H1 (cell line): ENCODE data around the gene MALSU1. TPM values are rescaled to one million over a fixed set of nuclear protein-coding genes. Genes with fewer than 3 reads are reported as not detected.

Experiments
- CTCF ChIA-PET: fragments of 300-600 bp; sonication (Branson Sonifier 250); formaldehyde crosslinking; loops from one replicate; lab custom pipeline; 2021; ENCODE audit not compliant: partially characterized antibody; lab: Charles Lee
- POLR2A ChIA-PET: fragments of 300-600 bp; sonication (Branson Sonifier 250); formaldehyde crosslinking; loops from one replicate; lab custom pipeline; 2021; ENCODE audit warnings: inconsistent platforms; ENCODE audit not compliant: partially characterized antibody; lab: Charles Lee
- DNase-seq, 2 experiments: peaks; one replicate each; pipeline versions ENCODE4 v3.0.0 to v3.0.0-alpha.2; 2010 to 2022; ENCODE audit warnings: low spot score in 2 of 2, low read depth in 1 of 2, mixed read lengths in 1 of 2
- FAIRE-seq: peaks from 2 replicates; lab custom pipeline; 2011; peaks lifted over from hg19 to GRCh38; lab: Jason Lieb, UNC
- H2AFZ ChIP-seq: 2 replicates; pipeline ENCODE4 v1.8.1; 2012; ENCODE audit warnings: low read length, inconsistent platforms
- H2AK5ac ChIP-seq: 2 replicates; pipeline ENCODE4 v1.6.1; 2013; ENCODE audit warnings: low read depth, low read length
- H2BK120ac ChIP-seq: replicated peaks from 2 replicates; pipeline ENCODE3; 2013; ENCODE audit warnings: low read depth, low read length, inconsistent platforms
- H2BK12ac ChIP-seq: 2 replicates; pipeline ENCODE4 v1.6.1; 2013; ENCODE audit warnings: low read depth, low read length
- H2BK15ac ChIP-seq: 2 replicates; pipeline ENCODE4 v1.6.1; 2013; ENCODE audit warnings: low read length
- H2BK20ac ChIP-seq: 2 replicates; pipeline ENCODE4 v1.6.1; 2013; ENCODE audit warnings: low read length
- H2BK5ac ChIP-seq: 2 replicates; pipeline ENCODE4 v1.6.1; 2013; ENCODE audit warnings: low read depth, low read length
- H3K14ac ChIP-seq: 2 replicates; pipeline ENCODE4 v1.6.1; 2013; ENCODE audit warnings: inconsistent platforms; ENCODE audit not compliant: insufficient read length
- H3K18ac ChIP-seq: 2 replicates; pipeline ENCODE4 v1.6.1; 2013; ENCODE audit warnings: low read length; ENCODE audit errors: extremely low read depth
- H3K23ac ChIP-seq: 2 replicates; pipeline ENCODE4 v1.6.1; 2013; ENCODE audit warnings: inconsistent platforms; ENCODE audit not compliant: insufficient read length
- H3K23me2 ChIP-seq: 2 replicates; pipeline ENCODE4 v1.6.1; 2013; ENCODE audit warnings: low read depth, low read length
- H3K27ac ChIP-seq: 2 replicates; pipeline ENCODE4 v1.6.1; 2011; ENCODE audit warnings: low read depth, low read length, inconsistent platforms
- H3K27me3 ChIP-seq, 4 experiments: replicated peaks in 1 of 4; 1 replicate in 1 of 4; 2 replicates in 3 of 4; pipeline versions ENCODE4 v1.6.1 to v1.8.1; 2011 to 2013; ENCODE audit warnings: low read length in 3 of 4, mild to moderate bottlenecking in 3 of 4, inconsistent platforms in 2 of 4, mixed read lengths in 2 of 4, moderate library complexity in 1 of 4; ENCODE audit not compliant: control insufficient read depth in 3 of 4, insufficient read depth in 3 of 4; ENCODE audit errors: extremely low read depth in 1 of 4
- H3K36me3 ChIP-seq, 4 experiments: 2 replicates each; pipeline versions ENCODE4 v1.6.1 to v1.8.1; 2011 to 2013; ENCODE audit warnings: mild to moderate bottlenecking in 4 of 4, low read length in 3 of 4, moderate library complexity in 2 of 4, control low read depth in 1 of 4, inconsistent platforms in 1 of 4; ENCODE audit not compliant: insufficient read depth in 4 of 4, control insufficient read depth in 2 of 4
- H3K4ac ChIP-seq: replicated peaks from 2 replicates; pipeline ENCODE3; 2013; ENCODE audit warnings: low read length, low read depth, mixed read lengths, inconsistent platforms; ENCODE audit not compliant: insufficient read length
- H3K4me1 ChIP-seq, 4 experiments: replicated peaks in 1 of 4; 1 replicate in 1 of 4; 2 replicates in 3 of 4; pipeline versions ENCODE4 v1.6.1 to v1.8.1; 2011 to 2013; ENCODE audit warnings: low read length in 3 of 4, inconsistent platforms in 2 of 4, mixed read lengths in 1 of 4; ENCODE audit not compliant: insufficient read depth in 4 of 4, control insufficient read depth in 3 of 4
- H3K4me2 ChIP-seq, 2 experiments: 2 replicates each; pipeline versions ENCODE4 v1.6.1 to v1.8.1; 2011 to 2013; ENCODE audit warnings: low read depth in 2 of 2, low read length in 2 of 2, control low read depth in 1 of 2, inconsistent platforms in 1 of 2, mild to moderate bottlenecking in 1 of 2; ENCODE audit not compliant: insufficient read depth in 1 of 2
- H3K4me3 ChIP-seq, 4 experiments: fragments of 200-600, 300-600 bp in 1 of 4; sonication (generic), shearing (Covaris generic), sonication (Bioruptor Twin) in 1 of 4; 2 replicates each; pipeline versions ENCODE4 v1.5.1 to v1.8.1; 2011 to 2016; ENCODE audit warnings: low read length in 4 of 4, low read depth in 3 of 4, control low read depth in 2 of 4, inconsistent platforms in 2 of 4, mild to moderate bottlenecking in 2 of 4, mixed read lengths in 1 of 4, moderate library complexity in 1 of 4; ENCODE audit not compliant: insufficient read depth in 2 of 4; ENCODE audit errors: extremely low read depth in 1 of 4
- H3K56ac ChIP-seq: replicated peaks from 2 replicates; pipeline ENCODE3; 2013; ENCODE audit warnings: low read depth, mild to moderate bottlenecking, mixed read lengths, low read length, inconsistent platforms; ENCODE audit not compliant: insufficient read length
- H3K79me1 ChIP-seq: 2 replicates; pipeline ENCODE4 v1.6.1; 2013; ENCODE audit warnings: low read depth, low read length, control low read depth
- H3K79me2 ChIP-seq, 2 experiments: 2 replicates each; pipeline versions ENCODE4 v1.6.1 to v1.8.1; 2012 to 2013; ENCODE audit warnings: low read length in 2 of 2, mild to moderate bottlenecking in 2 of 2, inconsistent platforms in 1 of 2; ENCODE audit not compliant: insufficient read depth in 2 of 2, control insufficient read depth in 1 of 2
- H3K9ac ChIP-seq, 4 experiments: replicated peaks in 1 of 4; 1 replicate in 1 of 4; 2 replicates in 3 of 4; pipeline versions ENCODE4 v1.6.1 to v1.8.1; 2011 to 2013; ENCODE audit warnings: low read depth in 3 of 4, low read length in 3 of 4, control low read depth in 2 of 4, mild to moderate bottlenecking in 2 of 4, moderate library complexity in 2 of 4, inconsistent platforms in 1 of 4; ENCODE audit errors: extremely low read depth in 1 of 4
- H3K9me3 ChIP-seq, 2 experiments: 2 replicates each; pipeline versions ENCODE4 v1.6.1 to v1.8.1; 2012 to 2013; ENCODE audit warnings: mild to moderate bottlenecking in 2 of 2, moderate library complexity in 2 of 2, control low read depth in 1 of 2, inconsistent platforms in 1 of 2, low read depth in 1 of 2, low read length in 1 of 2, mixed read lengths in 1 of 2; ENCODE audit not compliant: insufficient read depth in 2 of 2
- H4K20me1 ChIP-seq, 2 experiments: replicated peaks in 1 of 2; 2 replicates each; pipeline versions ENCODE3 to v1.8.1; 2011 to 2013; ENCODE audit warnings: inconsistent platforms in 2 of 2, low read length in 2 of 2, mild to moderate bottlenecking in 1 of 2; ENCODE audit not compliant: insufficient read depth in 2 of 2, control insufficient read depth in 1 of 2
- H4K5ac ChIP-seq: 2 replicates; pipeline ENCODE4 v1.6.1; 2013; ENCODE audit warnings: low read length, low read depth, mixed read lengths, inconsistent platforms; ENCODE audit not compliant: insufficient read length
- H4K8ac ChIP-seq: 2 replicates; pipeline ENCODE4 v1.8.0; 2013; ENCODE audit warnings: mild to moderate bottlenecking, moderate library complexity, low read length, inconsistent platforms; ENCODE audit not compliant: insufficient read depth; ENCODE audit errors: extremely low read depth
- H4K91ac ChIP-seq: replicated peaks from 2 replicates; pipeline ENCODE3; 2013; ENCODE audit warnings: low read length, mixed read lengths, inconsistent platforms; ENCODE audit not compliant: insufficient read length
- CHD1 ChIP-seq: IDR thresholded peaks from 2 replicates; pipeline ENCODE4 v1.6.1; 2012; ENCODE audit warnings: low read depth, low read length, improper control_type of control experiment
- CREB1 ChIP-seq: IDR thresholded peaks from 2 replicates; pipeline ENCODE4 v1.6.1; 2012; ENCODE audit warnings: inconsistent platforms
- CTCF ChIP-seq, 3 experiments: IDR thresholded peaks; 1 replicate in 2 of 3; 2 replicates in 1 of 3; pipeline versions ENCODE4 v1.5.1 to v1.6.1; 2011; ENCODE audit warnings: low read length in 3 of 3, mild to moderate bottlenecking in 3 of 3, inconsistent platforms in 2 of 3, low read depth in 1 of 3, moderate library complexity in 1 of 3; ENCODE audit not compliant: insufficient read depth in 1 of 3; ENCODE audit errors: control extremely low read depth in 1 of 3
- EGR1 ChIP-seq: IDR thresholded peaks from 2 replicates; pipeline ENCODE4 v1.6.1; 2011; ENCODE audit warnings: low read depth, low read length, borderline replicate concordance
- GTF2F1 ChIP-seq: IDR thresholded peaks from 2 replicates; pipeline ENCODE4 v1.6.1; 2012; ENCODE audit warnings: low read depth, low read length, improper control_type of control experiment, borderline replicate concordance
- HDAC2 ChIP-seq, 2 experiments: fragments of 300-600 bp in 1 of 2; sonication (generic) in 1 of 2; IDR thresholded peaks; 2 replicates each; pipeline ENCODE4 v1.6.1; 2011 to 2012; ENCODE audit warnings: low read depth in 2 of 2, low read length in 2 of 2, mild to moderate bottlenecking in 2 of 2, moderate library complexity in 2 of 2, borderline replicate concordance in 1 of 2, inconsistent platforms in 1 of 2
- RNF2 ChIP-seq: fragments of 200-900, 300-1000 bp; sonication (generic); IDR thresholded peaks from 2 replicates; pipeline ENCODE4 v1.7.1; 2016; ENCODE audit warnings: borderline replicate concordance, low read depth, mild to moderate bottlenecking, antibody characterized with exemption, low read length; ENCODE audit not compliant: poor library complexity, severe bottlenecking; ENCODE audit errors: missing control alignments
- TCF12 ChIP-seq: IDR thresholded peaks from 2 replicates; pipeline ENCODE4 v1.6.1; 2011; ENCODE audit warnings: low read depth, mild to moderate bottlenecking, low read length
- WGBS, 2 experiments: shearing (Covaris generic) in 1 of 2; methylation state at CpG; one replicate each; pipeline versions ENCODE4 v1.1.6 to v1.1.7; 2013 to 2015; ENCODE audit warnings: low lambda C conversion rate in 2 of 2, mixed read lengths in 2 of 2, inconsistent platforms in 1 of 2, low coverage in 1 of 2, missing lambda C conversion rate in 1 of 2; ENCODE audit not compliant: insufficient replicate concordance in 2 of 2, insufficient coverage in 1 of 2, insufficient read length in 1 of 2; ENCODE audit errors: extremely low coverage in 1 of 2, missing lambda C conversion rate in 1 of 2; 5-methylcytosine and 5-hydroxymethylcytosine counted together
- polyA plus RNA-seq, 7 experiments: library from polyadenylated mRNA; depleted of rRNA in 3 of 7; stranded (reverse) in 5 of 7; unstranded in 2 of 7; fragments of >200 nt in 5 of 7; fragments of 200-250 nt in 2 of 7; gene quantifications; 1 replicate in 5 of 7; 2 replicates in 1 of 7; 4 replicates in 1 of 7; pipeline versions ENCODE4 v1.2.1 to v1.2.3, GENCODE V29; 2011 to 2013; ENCODE audit warnings: missing spikeins in 2 of 7, mixed read lengths in 2 of 7
- total RNA-seq: library from RNA; stranded (reverse); fragmentation: NEBNext Ultra II Directional; extraction: Animal tissue kit (Norgen Biotek cat#: 25700); gene quantifications from 2 replicates; pipeline ENCODE4 v1.2.1, GENCODE V29; 2021

Gene MALSU1
- total and polyA plus RNA-seq, 2 of the 8 experiments (the other 6 are each of a cell fraction or from before 2014, with no cell fraction given): 73.5 to 84.0 TPM

DNA sequence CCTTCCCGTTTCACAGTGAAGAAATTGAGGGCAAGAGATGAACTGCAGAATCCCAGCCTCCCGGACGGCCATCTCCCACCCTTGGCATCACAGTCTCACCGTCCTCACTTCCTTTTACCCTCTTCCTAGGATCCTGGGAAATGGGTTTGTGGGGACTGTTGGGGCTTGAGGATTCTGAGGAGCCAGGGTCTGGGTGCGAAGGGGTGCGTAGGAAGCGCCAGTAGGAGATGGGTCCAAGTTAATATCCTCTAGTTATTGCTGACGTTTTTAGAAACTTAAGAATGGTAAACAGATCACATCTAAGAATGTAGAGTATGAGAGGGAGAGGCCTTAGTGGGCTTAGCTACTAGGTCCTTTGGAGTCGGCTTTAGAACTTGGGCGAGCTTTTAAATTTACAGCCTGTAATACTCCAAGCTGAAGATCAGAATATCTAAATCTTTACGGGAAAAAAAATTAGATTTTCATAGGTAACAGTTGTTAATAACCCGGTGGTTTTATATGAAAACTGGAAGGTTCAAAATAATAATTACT is 696 bp downstream of the MALSU1 start:
- Histone ChIP-seq H3K9ac (peak overlapping the region; percentile 84 to 98 (median 89)), H3K4me2 (peak overlapping the region; percentile 88 to 89), H4K5ac (no peak overlapping the region), H2BK15ac (no peak overlapping the region), H3K56ac (no peak overlapping the region), H2BK20ac (no peak overlapping the region), H4K91ac (no peak overlapping the region), H3K9me3 (no peaks in the 10 kb centered on the region), H3K18ac (no peak overlapping the region), H2BK120ac (no peak overlapping the region), H3K36me3 (peaks cover 4 to 14% (median 6%) of the 10 kb centered on the region in 4 experiments; a peak in 6 of 8 replicates), H2BK5ac (peak overlapping the region; percentile 32; the same call in 1 of the 2 replicates), H3K23ac (no peak overlapping the region), H3K14ac (no peak overlapping the region), H4K8ac (peak overlapping the region; percentile 97), H3K27me3 (no peaks in the 10 kb centered on the region; a peak in 1 of 7 replicates), H3K4ac (no peak overlapping the region), H2AFZ (no peak overlapping the region; the same call in 1 of the 2 replicates), H3K79me2 (peaks cover 9 to 35% of the 10 kb centered on the region in 2 experiments), H3K23me2 (peaks cover 4% of the 10 kb centered on the region; the same call in 1 of the 2 replicates), H3K4me3 (peak overlapping the region; percentile 85 to 98 (median 94)), H3K79me1 (peaks cover 13% of the 10 kb centered on the region; the same call in 1 of the 2 replicates), H3K4me1 (peaks cover 0 to 4% (median 2%) of the 10 kb centered on the region in 4 experiments; a peak in 3 of 7 replicates), H2AK5ac (0 out of 2 replicates have a peak overlapping the region, but pooled peaks have one; percentile 49), H4K20me1 (peaks cover 0 to 2% of the 10 kb centered on the region in 2 experiments), H2BK12ac (no peak overlapping the region), H3K27ac (0 out of 2 replicates have a peak overlapping the region, but pooled peaks have one; percentile 61)
- no peak for DNase-seq
- ChIA-PET CTCF (interaction anchor here (0.5 to 1.7 kb wide), 4 partner anchors 10 to 30 kb away, joined by 3 to 6 read pairs (median 4); no protein-coding TSS in a partner anchor), POLR2A (interaction anchor here (0.6 to 2.7 kb wide), 7 partner anchors 9 to 59 kb away, joined by 3 to 9 read pairs (median 4); no protein-coding TSS in a partner anchor)
- FAIRE-seq: no peak
- 26% methylated on average over 12 of the region's 12 CpGs; no CpG with 5 or more reads in 1 of the 2 experiments for WGBS, 2 experiments
- TF ChIP-seq RNF2 (no peak), CREB1 (no peak), HDAC2 (IDR thresholded peaks at IDR 0.05; ENCODE audit: borderline replicate concordance in 1 of 2, low read depth in 2 of 2, low read length in 2 of 2) (no peak), EGR1 (no peak), CTCF (IDR thresholded peaks at IDR 0.05; ENCODE audit: control extremely low read depth in 1 of 3, insufficient read depth in 1 of 3, low read depth in 1 of 3, low read length in 3 of 3) (no peak), TCF12 (no peak), GTF2F1 (no peak), CHD1 (no peak)
